Activated naive CD8-positive, alpha-beta T cell treated with anti-CD3 and anti-CD28 coated beads, Interleukin-2, amount 50 U/mL, for 24 hours (primary cell): ENCODE measurements around the gene ASIC2.

Experiments
- ATAC-seq: fragments of 150-1000 bp; cut with Tn5 transposase; one replicate; pipeline ENCODE4 v1.10.0; 2021
- DNase-seq: peaks from one replicate; pipeline ENCODE4 v3.0.0; 2021
- H3K27ac Mint-ChIP-seq: one replicate; pipeline ENCODE4 v1.8.0; 2021; ENCODE audit warnings: mild to moderate bottlenecking, mixed read lengths
- H3K27me3 Mint-ChIP-seq: one replicate; pipeline ENCODE4 v1.8.0; 2021; ENCODE audit warnings: mixed read lengths
- H3K36me3 Mint-ChIP-seq: one replicate; pipeline ENCODE4 v1.8.0; 2021; ENCODE audit warnings: low read depth, mixed read lengths
- H3K4me1 Mint-ChIP-seq: one replicate; pipeline ENCODE4 v1.8.0; 2021; ENCODE audit warnings: mixed read lengths
- H3K4me3 Mint-ChIP-seq: one replicate; pipeline ENCODE4 v1.8.0; 2021; ENCODE audit warnings: mild to moderate bottlenecking, moderate library complexity, mixed read lengths
- H3K9me3 Mint-ChIP-seq: one replicate; pipeline ENCODE4 v1.8.0; 2021; ENCODE audit warnings: mixed read lengths

ASIC2 gene

GRCh38 chr17:33154869-33155455, 138.1 kb downstream of the ASIC2 start:
- no peaks in the 10 kb centered on the region for H3K4me1 Mint-ChIP-seq
- H3K9me3 Mint-ChIP-seq = no peaks in the 10 kb centered on the region
- H3K36me3 Mint-ChIP-seq = no peaks in the 10 kb centered on the region
- H3K27me3 Mint-ChIP-seq = peaks cover 8% of the 10 kb centered on the region
- H3K27ac Mint-ChIP-seq = no peak overlapping the region
- DNase-seq (no peak), ATAC-seq (no peak)
- no peak overlapping the region for H3K4me3 Mint-ChIP-seq

- Mint-ChIP-seq H3K36me3 (no peaks in the 10 kb centered on the region), H3K9me3 (no peaks in the 10 kb centered on the region), H3K27me3 (peaks cover 4% of the 10 kb centered on the region), H3K4me1 (no peaks in the 10 kb centered on the region), H3K4me3 (no peak overlapping the region), H3K27ac (no peak overlapping the region)
- ATAC-seq (no peak), DNase-seq (no peak)
Observed at GRCh38 chr17:33152783-33153182, 140.3 kb downstream of the ASIC2 start.

- no peaks in the 10 kb centered on the region for H3K4me1 Mint-ChIP-seq
- no peaks in the 10 kb centered on the region for H3K36me3 Mint-ChIP-seq
- no peak overlapping the region for H3K4me3 Mint-ChIP-seq
- H3K9me3 Mint-ChIP-seq = no peaks in the 10 kb centered on the region
- DNase-seq (no peak), ATAC-seq (no peak)
- peaks cover 4% of the 10 kb centered on the region for H3K27me3 Mint-ChIP-seq
- no peak overlapping the region for H3K27ac Mint-ChIP-seq
Observed at GRCh38 chr17:33151565-33151964, 141.5 kb downstream of the ASIC2 start.

GRCh38 chr17:33145941-33146340, 147.2 kb downstream of the ASIC2 start:
- Mint-ChIP-seq H3K27ac (no peak overlapping the region), H3K27me3 (no peaks in the 10 kb centered on the region), H3K36me3 (no peaks in the 10 kb centered on the region), H3K4me3 (no peak overlapping the region), H3K9me3 (no peaks in the 10 kb centered on the region), H3K4me1 (no peaks in the 10 kb centered on the region)
- ATAC-seq (no peak), DNase-seq (no peak)

- DNase-seq (no peak), ATAC-seq (no peak)
- Mint-ChIP-seq H3K4me1 (no peaks in the 10 kb centered on the region), H3K9me3 (no peaks in the 10 kb centered on the region), H3K4me3 (no peak overlapping the region), H3K36me3 (no peaks in the 10 kb centered on the region), H3K27me3 (no peaks in the 10 kb centered on the region), H3K27ac (no peak overlapping the region)
Observed at GRCh38 chr17:33144837-33145236, 148.3 kb downstream of the ASIC2 start.

- no peaks in the 10 kb centered on the region for H3K4me1 Mint-ChIP-seq
- ATAC-seq (no peak), DNase-seq (peak; percentile 4)
- no peaks in the 10 kb centered on the region for H3K27me3 Mint-ChIP-seq
- no peaks in the 10 kb centered on the region for H3K9me3 Mint-ChIP-seq
- no peaks in the 10 kb centered on the region for H3K36me3 Mint-ChIP-seq
- no peak overlapping the region for H3K4me3 Mint-ChIP-seq
- H3K27ac Mint-ChIP-seq = no peak overlapping the region
Observed at GRCh38 chr17:33142705-33143299, 150.3 kb downstream of the ASIC2 start.

GRCh38 chr17:33140413-33141099, 152.5 kb downstream of the ASIC2 start:
- no peak for ATAC-seq
- DNase-seq = no peak
- no peaks in the 10 kb centered on the region for H3K9me3 Mint-ChIP-seq
- no peaks in the 10 kb centered on the region for H3K27me3 Mint-ChIP-seq
- no peaks in the 10 kb centered on the region for H3K4me1 Mint-ChIP-seq
- H3K4me3 Mint-ChIP-seq = no peak overlapping the region
- no peak overlapping the region for H3K27ac Mint-ChIP-seq
- H3K36me3 Mint-ChIP-seq = no peaks in the 10 kb centered on the region

GRCh38 chr17:33138627-33139026, 154.5 kb downstream of the ASIC2 start:
- Mint-ChIP-seq H3K36me3 (no peaks in the 10 kb centered on the region), H3K27ac (no peak overlapping the region), H3K27me3 (no peaks in the 10 kb centered on the region), H3K4me3 (no peak overlapping the region), H3K9me3 (no peaks in the 10 kb centered on the region), H3K4me1 (no peaks in the 10 kb centered on the region)
- DNase-seq (no peak), ATAC-seq (no peak)

- DNase-seq (no peak), ATAC-seq (no peak)
- no peaks in the 10 kb centered on the region for H3K36me3 Mint-ChIP-seq
Observed at GRCh38 chr17:33137426-33137825, 155.7 kb downstream of the ASIC2 start.

GRCh38 chr17:33135691-33136090, 157.4 kb downstream of the ASIC2 start:
- no peak for ATAC-seq
- no peak overlapping the region for H3K27ac Mint-ChIP-seq
- DNase-seq = no peak
- H3K4me3 Mint-ChIP-seq = no peak overlapping the region
- H3K4me1 Mint-ChIP-seq = no peaks in the 10 kb centered on the region
- H3K36me3 Mint-ChIP-seq = no peaks in the 10 kb centered on the region
- H3K27me3 Mint-ChIP-seq = no peaks in the 10 kb centered on the region
- no peaks in the 10 kb centered on the region for H3K9me3 Mint-ChIP-seq

More at GRCh38 chr17:33137426-33137825, 155.7 kb downstream of the ASIC2 start:
- Mint-ChIP-seq H3K4me1 (no peaks in the 10 kb centered on the region), H3K27ac (no peak overlapping the region), H3K9me3 (no peaks in the 10 kb centered on the region), H3K27me3 (no peaks in the 10 kb centered on the region), H3K4me3 (no peak overlapping the region)

GRCh38 chr17:33131620-33132019, 161.5 kb downstream of the ASIC2 start:
- H3K36me3 Mint-ChIP-seq = no peaks in the 10 kb centered on the region
- ATAC-seq = no peak
- no peak overlapping the region for H3K27ac Mint-ChIP-seq
- H3K27me3 Mint-ChIP-seq = peaks cover 5% of the 10 kb centered on the region
- no peaks in the 10 kb centered on the region for H3K9me3 Mint-ChIP-seq
- no peak for DNase-seq
- no peaks in the 10 kb centered on the region for H3K4me1 Mint-ChIP-seq
- no peak overlapping the region for H3K4me3 Mint-ChIP-seq

GRCh38 chr17:33127706-33128105, 165.4 kb downstream of the ASIC2 start:
- H3K4me1 Mint-ChIP-seq = no peaks in the 10 kb centered on the region
- H3K27me3 Mint-ChIP-seq = peaks cover 7% of the 10 kb centered on the region
- no peak for ATAC-seq
- no peak for DNase-seq
- H3K36me3 Mint-ChIP-seq = no peaks in the 10 kb centered on the region
- H3K27ac Mint-ChIP-seq = no peak overlapping the region
- H3K9me3 Mint-ChIP-seq = no peaks in the 10 kb centered on the region
- H3K4me3 Mint-ChIP-seq = no peak overlapping the region

- Mint-ChIP-seq H3K4me3 (no peak overlapping the region), H3K36me3 (no peaks in the 10 kb centered on the region), H3K27me3 (peaks cover 12% of the 10 kb centered on the region), H3K27ac (no peak overlapping the region), H3K4me1 (no peaks in the 10 kb centered on the region), H3K9me3 (no peaks in the 10 kb centered on the region)
- ATAC-seq (no peak), DNase-seq (no peak)
Observed at GRCh38 chr17:33126086-33126485, 167.0 kb downstream of the ASIC2 start.

GRCh38 chr17:33125552-33125950, 167.5 kb downstream of the ASIC2 start:
- Mint-ChIP-seq H3K27ac (no peak overlapping the region), H3K27me3 (peaks cover 12% of the 10 kb centered on the region), H3K36me3 (no peaks in the 10 kb centered on the region), H3K9me3 (no peaks in the 10 kb centered on the region), H3K4me3 (no peak overlapping the region), H3K4me1 (no peaks in the 10 kb centered on the region)
- DNase-seq = no peak
- ATAC-seq = no peak

- no peak for ATAC-seq
- no peaks in the 10 kb centered on the region for H3K4me1 Mint-ChIP-seq
- H3K27me3 Mint-ChIP-seq = peaks cover 12% of the 10 kb centered on the region
Observed at GRCh38 chr17:33124871-33125551, 168.1 kb downstream of the ASIC2 start.

More at GRCh38 chr17:33124871-33125551, 168.1 kb downstream of the ASIC2 start:
- no peaks in the 10 kb centered on the region for H3K9me3 Mint-ChIP-seq
- DNase-seq = no peak
- no peak overlapping the region for H3K4me3 Mint-ChIP-seq
- no peak overlapping the region for H3K27ac Mint-ChIP-seq
- H3K36me3 Mint-ChIP-seq = no peaks in the 10 kb centered on the region
